Tibial artery (tissue), 4 donors: ENCODE results near the gene CSMD2.

Source experiments
- DNase-seq, 2 donors: peaks; one replicate each; pipeline ENCODE4 v3.0.0-alpha.2; 2019
- H3K27ac ChIP-seq, 2 donors: fragments of 200-600 bp; sonication (generic) in 1 of 2; 1 replicate in 1 of 2; 2 replicates in 1 of 2; pipeline ENCODE4 v1.5.1; 2018 to 2019; ENCODE audit warnings: mild to moderate bottlenecking in 1 of 2
- H3K27me3 ChIP-seq, 2 donors: fragments of 200-600 bp; sonication (generic) in 1 of 2; one replicate each; pipeline versions ENCODE4 v1.5.1 to v1.6.0; 2016 to 2019
- H3K36me3 ChIP-seq, 3 donors: fragments of 200-600 bp; sonication (generic) in 2 of 3; one replicate each; pipeline ENCODE4 v1.5.1; 2016 to 2019; ENCODE audit warnings: mild to moderate bottlenecking in 2 of 3
- H3K4me1 ChIP-seq, 4 donors: fragments of 200-600 bp; sonication (generic) in 2 of 4; 1 replicate in 3 of 4; 2 replicates in 1 of 4; pipeline ENCODE4 v1.5.1; 2016 to 2019
- H3K4me3 ChIP-seq, 2 donors: fragments of 200-600 bp; sonication (generic) in 1 of 2; 1 replicate in 1 of 2; 2 replicates in 1 of 2; pipeline ENCODE4 v1.5.1; 2018 to 2019; ENCODE audit warnings: mild to moderate bottlenecking in 2 of 2
- H3K9me3 ChIP-seq, 3 donors: fragments of 200-600 bp; sonication (generic) in 1 of 3; one replicate each; pipeline ENCODE4 v1.5.1; 2016 to 2019
- intact Hi-C: fragments of 100-400 bp; cut with DNase I; formaldehyde crosslinking; loops from one replicate; pipeline ENCODE4 v1.15.0; 2023; ENCODE audit warnings: low total_unique reads
- TF ChIP-seq, protein P1 (sequence below), 2 experiments: fragments of 200-600 bp in 1 of 2; fragments of 450-650 bp in 1 of 2; IDR thresholded peaks; one replicate each; pipeline ENCODE4 v1.5.1; 2017 to 2019; ENCODE audit warnings: antibody characterized with exemption in 2 of 2, mild to moderate bottlenecking in 1 of 2, moderate library complexity in 1 of 2

CSMD2 gene

DNA sequence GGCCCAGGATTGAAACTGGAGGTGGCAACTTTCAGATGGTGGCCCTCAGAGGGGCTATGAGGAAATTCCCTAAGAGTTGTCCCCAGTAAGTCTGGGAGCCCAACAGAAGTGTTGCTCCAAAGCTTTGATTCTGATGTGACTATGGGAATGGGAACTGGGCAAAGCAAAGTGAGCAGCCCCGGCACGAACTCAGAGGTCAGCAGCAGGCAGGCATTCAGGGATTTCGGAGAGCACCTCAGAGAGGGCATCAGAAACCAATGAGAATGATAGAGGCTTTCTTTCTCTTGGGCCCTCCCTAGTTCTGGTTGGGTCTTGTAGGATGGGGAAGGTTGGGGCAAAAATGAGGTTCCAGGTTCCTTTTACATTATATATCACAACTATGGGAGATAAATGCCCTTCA, 422.4 kb downstream of the CSMD2 start:
- TF ChIP-seq, protein P1, sequence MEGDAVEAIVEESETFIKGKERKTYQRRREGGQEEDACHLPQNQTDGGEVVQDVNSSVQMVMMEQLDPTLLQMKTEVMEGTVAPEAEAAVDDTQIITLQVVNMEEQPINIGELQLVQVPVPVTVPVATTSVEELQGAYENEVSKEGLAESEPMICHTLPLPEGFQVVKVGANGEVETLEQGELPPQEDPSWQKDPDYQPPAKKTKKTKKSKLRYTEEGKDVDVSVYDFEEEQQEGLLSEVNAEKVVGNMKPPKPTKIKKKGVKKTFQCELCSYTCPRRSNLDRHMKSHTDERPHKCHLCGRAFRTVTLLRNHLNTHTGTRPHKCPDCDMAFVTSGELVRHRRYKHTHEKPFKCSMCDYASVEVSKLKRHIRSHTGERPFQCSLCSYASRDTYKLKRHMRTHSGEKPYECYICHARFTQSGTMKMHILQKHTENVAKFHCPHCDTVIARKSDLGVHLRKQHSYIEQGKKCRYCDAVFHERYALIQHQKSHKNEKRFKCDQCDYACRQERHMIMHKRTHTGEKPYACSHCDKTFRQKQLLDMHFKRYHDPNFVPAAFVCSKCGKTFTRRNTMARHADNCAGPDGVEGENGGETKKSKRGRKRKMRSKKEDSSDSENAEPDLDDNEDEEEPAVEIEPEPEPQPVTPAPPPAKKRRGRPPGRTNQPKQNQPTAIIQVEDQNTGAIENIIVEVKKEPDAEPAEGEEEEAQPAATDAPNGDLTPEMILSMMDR (IDR thresholded peaks at IDR 0.05): no peak
- peaks cover 0 to 5% of the 10 kb centered on the region in 2 donors for H3K27me3 ChIP-seq
- no peak overlapping the region for H3K27ac ChIP-seq
- no peaks in the 10 kb centered on the region for H3K9me3 ChIP-seq
- DNase-seq: no peak
- H3K36me3 ChIP-seq: no peaks in the 10 kb centered on the region
- H3K4me3 ChIP-seq: no peak overlapping the region
- intact Hi-C loops: no loop called here
- H3K4me1 ChIP-seq: no peaks in the 10 kb centered on the region

DNA sequence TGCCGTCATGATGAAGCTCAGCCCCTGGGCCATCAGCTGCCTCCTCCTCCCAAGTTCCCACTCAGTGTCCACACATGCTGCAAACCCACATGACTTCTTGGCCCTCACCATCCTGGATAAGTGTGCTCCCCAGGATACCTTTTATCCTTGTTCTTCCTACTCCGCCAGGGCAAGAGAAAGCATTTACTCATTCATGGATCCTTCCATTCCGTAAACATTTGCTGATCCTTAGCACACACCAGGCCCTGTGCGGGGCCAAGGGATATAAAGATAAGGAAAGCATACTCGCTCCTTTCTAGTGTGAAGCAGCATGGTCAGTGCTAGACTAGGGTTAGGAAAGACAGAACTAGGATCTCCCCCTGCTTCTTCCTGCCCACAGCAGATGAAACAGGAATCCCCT, 423.3 kb downstream of the CSMD2 start:
- no peaks in the 10 kb centered on the region for H3K9me3 ChIP-seq
- intact Hi-C loops: no loop called here

DNA sequence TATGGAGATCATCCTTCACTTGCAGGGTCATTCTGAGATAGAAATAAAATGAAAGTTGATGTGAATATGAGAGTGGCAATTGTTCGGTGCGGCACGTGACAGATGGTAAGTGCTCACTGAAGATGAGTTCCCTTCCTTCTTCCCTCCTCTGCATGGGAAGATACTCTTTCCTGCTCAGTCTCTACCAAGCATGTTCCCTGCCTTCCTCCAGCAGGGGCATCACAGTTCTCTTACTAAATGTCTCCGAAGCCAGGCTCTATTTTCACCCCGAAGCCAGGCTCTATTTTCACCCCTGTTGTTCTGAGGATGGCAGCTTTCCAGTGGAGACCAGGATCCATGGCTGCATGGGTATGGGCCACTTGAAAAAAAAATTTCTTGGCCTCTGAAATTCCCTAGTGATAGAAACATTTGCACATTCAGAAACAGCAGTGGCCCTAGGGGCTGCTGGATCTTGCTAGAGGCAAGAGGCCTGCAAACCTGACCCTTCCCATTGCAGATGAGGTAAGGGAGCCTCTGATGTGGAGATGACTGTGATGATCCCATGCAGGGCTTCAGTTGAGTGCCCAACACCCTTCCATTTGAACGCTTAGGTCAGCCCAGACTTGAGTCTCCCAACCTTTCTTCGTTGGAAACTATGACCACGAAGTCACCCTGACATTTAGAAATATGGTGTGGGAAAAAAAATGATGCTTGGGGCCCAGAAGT, 424.8 kb downstream of the CSMD2 start:
- TF ChIP-seq, protein P1 (IDR thresholded peaks at IDR 0.05): no peak
- Histone ChIP-seq H3K4me3 (no peak overlapping the region), H3K27me3 (peaks cover 0 to 15% of the 10 kb centered on the region in 2 donors), H3K36me3 (no peaks in the 10 kb centered on the region), H3K27ac (no peak overlapping the region), H3K4me1 (no peaks in the 10 kb centered on the region), H3K9me3 (no peaks in the 10 kb centered on the region)
- intact Hi-C loops: no loop called here
- no peak for DNase-seq

More for the DNA sequence above, 423.3 kb downstream of the CSMD2 start:
- Histone ChIP-seq H3K4me3 (no peak overlapping the region), H3K27me3 (peaks cover 0 to 8% of the 10 kb centered on the region in 2 donors), H3K36me3 (no peaks in the 10 kb centered on the region), H3K27ac (no peak overlapping the region), H3K4me1 (no peaks in the 10 kb centered on the region)
- TF ChIP-seq, protein P1 (IDR thresholded peaks at IDR 0.05): no peak
- no peak for DNase-seq

- Histone ChIP-seq H3K9me3 (no peaks in the 10 kb centered on the region), H3K27ac (no peak overlapping the region), H3K4me3 (no peak overlapping the region), H3K36me3 (no peaks in the 10 kb centered on the region), H3K27me3 (peaks cover 0 to 18% of the 10 kb centered on the region in 2 donors), H3K4me1 (no peaks in the 10 kb centered on the region)
- intact Hi-C loops: loop anchor here (10.0 kb wide), 1 partner anchor 426 kb away; the partner anchor contains the start of gene CSMD2
- TF ChIP-seq, protein P1 (IDR thresholded peaks at IDR 0.05): no peak
- no peak for DNase-seq
These were observed 426.1 kb downstream of the CSMD2 start for GRCh38 chr1:33738976-33739375.

GRCh38 chr1:33738536-33738935, 426.5 kb downstream of the CSMD2 start:
- no peaks in the 10 kb centered on the region for H3K36me3 ChIP-seq
- no peak for DNase-seq
- TF ChIP-seq, protein P1 (IDR thresholded peaks at IDR 0.05): no peak
- intact Hi-C loops: loop anchor here (10.0 kb wide), 1 partner anchor 426 kb away; the partner anchor contains the start of gene CSMD2
- no peaks in the 10 kb centered on the region for H3K4me1 ChIP-seq
- H3K27me3 ChIP-seq: peaks cover 0 to 18% of the 10 kb centered on the region in 2 donors
- H3K27ac ChIP-seq: no peak overlapping the region
- H3K9me3 ChIP-seq: no peaks in the 10 kb centered on the region
- H3K4me3 ChIP-seq: no peak overlapping the region
